ENCODE data around the gene PRM2. TPM values are rescaled to one million over a fixed set of nuclear protein-coding genes. Genes with fewer than 3 reads are reported as not detected.

The PRM2 gene
- polyA plus RNA-seq, 1 of the 3 experiments (the other 2 are of a cell fraction): not detected

- TF ChIP-seq EP300 (IDR thresholded peaks at IDR 0.05; ENCODE audit: borderline replicate concordance in 1 of 2, low read depth in 1 of 2, low read length in 1 of 2): peak in 1 of 2 experiments; percentile 36; a peak in 2 of 4 replicates
- no peak for TF ChIP-seq TAF1 (IDR thresholded peaks at IDR 0.05; ENCODE audit: borderline replicate concordance, low read depth, low read length)
- no peak for TF ChIP-seq RFX5 (IDR thresholded peaks at IDR 0.05; ENCODE audit: low read length)
- no peak for TF ChIP-seq SMC3 (IDR thresholded peaks at IDR 0.05; ENCODE audit: low read depth, low read length)
- TF ChIP-seq CHD2 (IDR thresholded peaks at IDR 0.05; ENCODE audit: low read length, partially characterized antibody): no peak
- TF ChIP-seq NRF1 (IDR thresholded peaks at IDR 0.05; ENCODE audit: low read depth, low read length): peak; percentile 74
- no peak for TF ChIP-seq ZBTB33 (IDR thresholded peaks at IDR 0.05; ENCODE audit: borderline replicate concordance, low read depth)
- TF ChIP-seq, protein P1, sequence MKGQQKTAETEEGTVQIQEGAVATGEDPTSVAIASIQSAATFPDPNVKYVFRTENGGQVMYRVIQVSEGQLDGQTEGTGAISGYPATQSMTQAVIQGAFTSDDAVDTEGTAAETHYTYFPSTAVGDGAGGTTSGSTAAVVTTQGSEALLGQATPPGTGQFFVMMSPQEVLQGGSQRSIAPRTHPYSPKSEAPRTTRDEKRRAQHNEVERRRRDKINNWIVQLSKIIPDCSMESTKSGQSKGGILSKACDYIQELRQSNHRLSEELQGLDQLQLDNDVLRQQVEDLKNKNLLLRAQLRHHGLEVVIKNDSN (IDR thresholded peaks at IDR 0.05; ENCODE audit: borderline replicate concordance, low read depth): no peak
These were observed 27.3 kb upstream of the PRM2 start (continued) for GRCh38 chr16:11303405-11304138.

DNA sequence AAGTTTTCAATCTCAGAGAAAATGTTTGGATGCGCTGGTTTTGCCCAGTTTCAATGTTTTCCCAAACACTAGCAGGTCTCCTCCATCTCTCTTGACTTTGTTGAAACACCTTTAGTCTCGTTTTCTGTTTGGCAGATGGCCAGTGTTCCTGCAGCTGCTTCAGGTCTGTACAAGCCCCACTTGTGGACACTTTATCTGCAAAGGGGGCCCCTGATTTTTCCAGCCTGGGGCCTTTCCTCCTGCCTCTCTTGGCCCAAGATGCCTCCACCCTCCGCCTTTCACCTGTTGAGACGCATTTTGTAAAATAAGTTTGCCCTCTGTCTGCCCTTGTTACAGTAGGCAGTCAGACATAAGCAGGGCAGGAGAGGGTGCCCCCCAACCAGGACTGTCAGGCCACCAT is 26.7 kb upstream of the PRM2 start:
- ChIA-PET CTCF (interaction anchor here (1.1 to 1.4 kb wide), 3 partner anchors 49 to 339 kb away, joined by 3 read pairs; no protein-coding TSS in a partner anchor), POLR2A (no interaction called here)
- H3K27ac ChIP-seq (ENCODE audit: low read depth in 2 of 2, low read length in 1 of 2): peak overlapping the region in 1 of 2 experiments; percentile 78; a peak in 2 of 4 replicates
- no peaks in the 10 kb centered on the region for H3K36me3 ChIP-seq (replicated peaks in 1 of 2; ENCODE audit: control insufficient read depth in 1 of 2, insufficient read depth in 2 of 2, low read length in 1 of 2)
- H3K4me1 ChIP-seq (ENCODE audit: control insufficient read depth in 1 of 2, insufficient read depth in 2 of 2, low read depth in 1 of 2, low read length in 1 of 2): peaks cover 0 to 13% of the 10 kb centered on the region in 2 experiments; a peak in 1 of 4 replicates
- no peak for TF ChIP-seq YY1 (IDR thresholded peaks at IDR 0.05; ENCODE audit: low read depth)
- TF ChIP-seq EP300 (IDR thresholded peaks at IDR 0.05; ENCODE audit: borderline replicate concordance in 1 of 2, low read depth in 1 of 2, low read length in 1 of 2): no peak
- no peak overlapping the region for H3K9ac ChIP-seq
- no peak overlapping the region for H3K4me3 ChIP-seq (ENCODE audit: low read depth in 2 of 2, low read length in 1 of 2)
- no peak for DNase-seq
- peak overlapping the region; percentile 22 for H3K4me2 ChIP-seq
- no peaks in the 10 kb centered on the region for H3K9me3 ChIP-seq
- WGBS (ENCODE audit: low lambda C conversion rate): 84% methylated on average over 4 of the region's 4 CpGs
- H2AFZ ChIP-seq (ENCODE audit: low read depth): no peak overlapping the region
- peaks cover under 1% of the 10 kb centered on the region for H3F3A ChIP-seq (replicated peaks; ENCODE audit: insufficient read depth)
- H3K9me2 ChIP-seq: no peaks in the 10 kb centered on the region
- H3K27me3 ChIP-seq (ENCODE audit: insufficient read depth): no peaks in the 10 kb centered on the region
- no peaks in the 10 kb centered on the region for H4K20me1 ChIP-seq (ENCODE audit: insufficient read depth)
- no peaks in the 10 kb centered on the region for H3K79me2 ChIP-seq (ENCODE audit: insufficient read depth)

All from SK-N-SH (cell line).